WERI-Rb-1 (cell line): ENCODE data around the gene CPSF6.
A peak's percentile ranks its signal among the peaks of the same experiment; 100 is the strongest.

Experiments
- DNase-seq: peaks from one replicate; pipeline ENCODE4 v3.0.0-alpha.2; 2020
- H3K27ac ChIP-seq: fragments of 250-450 bp; sonication (Bioruptor Pico); 2 replicates; pipeline ENCODE4 v1.5.1; 2020; ENCODE audit warnings: mild to moderate bottlenecking, moderate library complexity
- H3K27me3 ChIP-seq: fragments of 250-450 bp; sonication (Bioruptor Pico); 2 replicates; pipeline ENCODE4 v1.5.1; 2021; ENCODE audit warnings: mild to moderate bottlenecking, low read depth, moderate library complexity; ENCODE audit not compliant: insufficient read depth, severe bottlenecking
- H3K36me3 ChIP-seq: fragments of 250-450 bp; sonication (Bioruptor Pico); 2 replicates; pipeline ENCODE4 v1.5.1; 2020; ENCODE audit warnings: mild to moderate bottlenecking, moderate library complexity
- H3K4me3 ChIP-seq: 2 replicates; pipeline ENCODE4 v1.5.1; 2011; ENCODE audit warnings: low read depth, mild to moderate bottlenecking, control low read depth, low read length
- H3K9me3 ChIP-seq: fragments of 250-450 bp; sonication (Bioruptor Pico); 2 replicates; pipeline ENCODE4 v1.5.1; 2021; ENCODE audit warnings: mild to moderate bottlenecking, moderate library complexity; ENCODE audit not compliant: severe bottlenecking
- TF ChIP-seq, protein P1 (sequence below): IDR thresholded peaks from 2 replicates; pipeline ENCODE4 v1.5.1; 2011; ENCODE audit warnings: low read depth, mild to moderate bottlenecking, control low read depth, inconsistent platforms, low read length

Gene CPSF6

DNA sequence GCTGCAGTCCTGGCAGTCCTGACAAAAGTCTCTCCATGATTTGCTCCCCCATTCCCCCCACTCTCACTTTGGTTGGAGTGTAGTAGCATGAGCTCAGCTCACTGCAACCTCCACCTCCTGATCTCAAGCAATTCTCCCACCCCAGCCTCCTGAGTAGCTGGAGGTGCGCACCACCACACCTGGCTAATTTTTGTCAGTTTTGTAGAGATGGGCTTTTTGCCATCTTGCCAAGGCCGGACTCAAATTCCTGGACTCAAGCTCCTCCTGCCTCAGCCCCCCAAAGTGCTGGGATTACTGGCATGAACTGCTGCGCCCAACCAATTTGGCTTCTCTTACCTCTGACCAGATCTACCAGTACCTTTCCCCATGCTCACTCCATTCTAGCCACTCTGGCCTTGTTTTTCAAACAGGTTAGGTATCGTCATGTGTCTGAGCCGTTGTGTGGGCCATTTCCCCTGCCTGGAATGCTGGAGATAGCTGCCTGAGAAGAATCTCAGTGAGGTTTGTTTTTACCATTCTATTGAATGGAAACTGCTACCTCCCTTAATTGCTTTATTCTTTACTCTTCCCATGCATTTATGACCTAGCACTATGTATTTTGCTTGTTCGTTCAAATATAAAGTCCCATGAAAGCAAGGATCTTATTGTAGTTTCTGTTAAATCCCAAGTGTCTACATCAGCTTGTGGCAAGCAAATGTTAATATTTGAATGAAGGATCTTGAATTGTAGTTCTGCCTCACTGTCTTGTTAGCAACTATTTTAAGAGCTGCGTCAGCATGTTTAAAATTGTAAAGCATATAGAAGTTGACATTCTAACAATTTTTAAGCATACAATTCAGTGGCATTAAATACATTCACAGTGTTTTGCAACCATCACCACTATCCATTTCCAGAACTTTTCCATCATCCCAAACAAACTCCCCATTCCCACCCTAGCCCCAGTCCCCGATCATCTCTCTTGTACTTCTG, 39.7 kb downstream of the CPSF6 start:
- no peak overlapping the region for H3K4me3 ChIP-seq
- no peaks in the 10 kb centered on the region for H3K9me3 ChIP-seq
- no peak for DNase-seq
- TF ChIP-seq, protein P1, sequence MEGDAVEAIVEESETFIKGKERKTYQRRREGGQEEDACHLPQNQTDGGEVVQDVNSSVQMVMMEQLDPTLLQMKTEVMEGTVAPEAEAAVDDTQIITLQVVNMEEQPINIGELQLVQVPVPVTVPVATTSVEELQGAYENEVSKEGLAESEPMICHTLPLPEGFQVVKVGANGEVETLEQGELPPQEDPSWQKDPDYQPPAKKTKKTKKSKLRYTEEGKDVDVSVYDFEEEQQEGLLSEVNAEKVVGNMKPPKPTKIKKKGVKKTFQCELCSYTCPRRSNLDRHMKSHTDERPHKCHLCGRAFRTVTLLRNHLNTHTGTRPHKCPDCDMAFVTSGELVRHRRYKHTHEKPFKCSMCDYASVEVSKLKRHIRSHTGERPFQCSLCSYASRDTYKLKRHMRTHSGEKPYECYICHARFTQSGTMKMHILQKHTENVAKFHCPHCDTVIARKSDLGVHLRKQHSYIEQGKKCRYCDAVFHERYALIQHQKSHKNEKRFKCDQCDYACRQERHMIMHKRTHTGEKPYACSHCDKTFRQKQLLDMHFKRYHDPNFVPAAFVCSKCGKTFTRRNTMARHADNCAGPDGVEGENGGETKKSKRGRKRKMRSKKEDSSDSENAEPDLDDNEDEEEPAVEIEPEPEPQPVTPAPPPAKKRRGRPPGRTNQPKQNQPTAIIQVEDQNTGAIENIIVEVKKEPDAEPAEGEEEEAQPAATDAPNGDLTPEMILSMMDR, result no peak
- H3K27ac ChIP-seq, result no peak overlapping the region
- H3K36me3 ChIP-seq, result no peaks in the 10 kb centered on the region; the same call in 1 of the 2 replicates
- no peaks in the 10 kb centered on the region for H3K27me3 ChIP-seq

DNA sequence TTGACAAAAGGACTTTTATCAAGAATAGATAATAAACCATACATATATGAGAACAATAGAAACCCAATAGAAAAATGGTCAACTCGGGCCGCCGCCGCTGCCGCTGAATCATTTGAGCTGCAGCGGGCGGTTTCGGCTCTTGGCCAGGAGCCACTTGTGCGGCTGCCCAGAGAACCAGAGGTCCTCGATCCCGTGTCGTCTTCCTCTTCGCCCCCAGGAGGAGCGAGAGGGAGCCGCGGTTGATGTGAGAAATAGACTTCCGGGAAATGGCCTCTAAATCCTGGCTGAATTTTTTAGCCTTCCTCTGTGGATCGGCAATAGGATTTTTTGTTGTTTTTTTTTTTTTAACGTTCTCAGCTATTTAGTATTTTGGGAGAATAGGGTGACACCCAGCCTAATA, 44.8 kb downstream of the CPSF6 start:
- H3K27ac ChIP-seq, result no peak overlapping the region
- peak overlapping the region; percentile 16; the same call in 1 of the 2 replicates for H3K4me3 ChIP-seq
- H3K9me3 ChIP-seq, result no peaks in the 10 kb centered on the region
- H3K27me3 ChIP-seq, result no peaks in the 10 kb centered on the region
- DNase-seq, result peak; percentile 56
- H3K36me3 ChIP-seq, result no peaks in the 10 kb centered on the region
- TF ChIP-seq, protein P1, result peak; percentile 20; the same call in 1 of the 2 replicates

DNA sequence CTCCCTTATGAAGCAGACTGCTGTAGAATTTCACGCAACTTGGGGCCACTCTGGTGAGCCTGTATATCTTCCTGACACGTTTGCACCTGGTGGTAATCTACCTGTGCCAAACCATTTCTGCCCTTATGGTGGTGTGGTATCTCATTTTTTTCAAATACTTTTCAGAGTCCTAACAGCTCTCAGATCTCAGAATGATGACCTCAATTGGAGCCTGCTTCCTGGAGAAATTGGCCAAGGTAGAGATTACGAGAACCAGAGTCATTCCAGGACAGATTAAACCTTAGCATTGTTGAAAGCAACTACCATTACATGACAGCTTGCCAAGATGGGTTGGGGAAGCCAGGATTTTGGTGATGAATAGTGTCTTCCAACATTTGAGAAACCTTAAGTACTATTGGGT, 48.2 kb downstream of the CPSF6 start:
- TF ChIP-seq, protein P1, result no peak
- H3K27ac ChIP-seq, result no peak overlapping the region
- H3K27me3 ChIP-seq, result no peaks in the 10 kb centered on the region
- no peak for DNase-seq
- no peak overlapping the region for H3K4me3 ChIP-seq
- no peaks in the 10 kb centered on the region for H3K9me3 ChIP-seq
- H3K36me3 ChIP-seq, result no peaks in the 10 kb centered on the region

DNA sequence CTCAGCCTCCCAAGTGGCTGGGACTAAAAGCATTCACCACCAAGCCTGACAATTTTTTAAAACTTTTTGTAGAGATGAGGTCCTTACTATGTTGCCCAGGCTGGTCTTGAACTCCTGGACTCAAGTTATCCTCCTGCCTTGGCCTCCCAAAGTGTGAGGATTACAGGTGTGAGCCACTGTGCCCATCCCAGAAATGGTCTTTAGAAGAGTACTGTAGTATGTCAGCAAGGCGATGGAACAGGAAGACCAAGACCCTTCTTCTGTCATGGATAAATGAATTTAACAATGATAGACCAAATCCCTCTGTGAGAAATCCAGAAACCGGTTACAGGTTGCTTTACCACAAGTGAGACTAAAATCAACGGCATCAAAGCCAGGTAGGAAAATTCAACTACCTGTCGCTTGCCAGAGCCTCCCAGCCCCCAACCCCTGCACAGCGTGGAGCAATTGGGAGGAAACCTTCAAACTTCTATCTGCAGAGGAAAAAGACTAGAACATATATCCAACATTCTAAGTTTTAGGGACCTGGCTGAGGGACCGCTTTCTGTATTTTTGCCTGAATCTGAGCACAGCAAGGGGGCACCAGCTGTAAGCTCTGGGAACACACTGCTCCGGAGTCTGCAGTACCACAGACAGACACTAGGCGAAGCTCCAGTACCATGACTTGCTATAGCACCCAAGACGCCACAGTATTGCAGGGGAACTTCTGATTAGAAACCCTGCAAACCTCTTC, 51.3 kb downstream of the CPSF6 start:
- peak; percentile 88 for DNase-seq
- Histone ChIP-seq H3K4me3 (no peak overlapping the region), H3K36me3 (no peaks in the 10 kb centered on the region), H3K27me3 (no peaks in the 10 kb centered on the region), H3K27ac (no peak overlapping the region), H3K9me3 (no peaks in the 10 kb centered on the region)
- TF ChIP-seq, protein P1, result peak; percentile 99

DNA sequence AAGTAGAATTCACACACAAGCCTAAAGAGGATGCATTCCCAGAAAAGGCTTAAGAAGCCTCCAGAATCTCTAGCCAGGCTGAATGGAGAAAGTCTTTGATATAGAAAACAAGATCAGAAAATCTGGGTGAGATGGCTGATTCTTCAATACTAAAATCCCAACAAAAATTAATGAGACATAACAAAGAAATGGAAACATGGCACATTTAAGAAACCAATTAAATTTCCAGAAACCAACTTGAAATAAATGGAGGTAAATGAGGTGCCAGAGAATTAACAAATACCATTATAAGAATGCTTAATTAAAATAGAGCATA, 51.9 kb downstream of the CPSF6 start:
- Histone ChIP-seq H3K27ac (no peak overlapping the region), H3K9me3 (no peaks in the 10 kb centered on the region), H3K27me3 (no peaks in the 10 kb centered on the region), H3K36me3 (no peaks in the 10 kb centered on the region), H3K4me3 (no peak overlapping the region)
- TF ChIP-seq, protein P1, result no peak
- no peak for DNase-seq
